MCF 10A (cell line): Measurements from ENCODE around the gene CCDC92B. TPM values are rescaled to one million over a fixed set of nuclear protein-coding genes. Genes with fewer than 3 reads are reported as not detected.

Source experiments
- BruUV-seq: library from RNA; stranded (reverse); fragments of 400-500 nt; replicated peaks from 2 replicates; lab custom pipeline; 2021; lab: Mats Ljungman, UMichigan
- CTCF ChIA-PET: fragments of 300-600 bp; sonication (Branson Sonifier 250); formaldehyde crosslinking; extraction: SDS; loops from one replicate; lab custom pipeline; 2021; ENCODE audit warnings: antibody characterized with exemption, inconsistent platforms; lab: Yijun Ruan, JAX
- POLR2A ChIA-PET: fragments of 300-600, 350-650 bp; sonication (Branson Sonifier 250); formaldehyde crosslinking; extraction: SDS; loops from one replicate; lab custom pipeline; 2020; ENCODE audit warnings: antibody characterized with exemption, inconsistent platforms; lab: Yijun Ruan, JAX
- DNase-seq: peaks from one replicate; pipeline ENCODE4 v3.0.0-alpha.2; 2018; ENCODE audit not compliant: unreplicated experiment
- H3K27ac Mint-ChIP-seq: one replicate; pipeline ENCODE4 v1.8.0; 2022; ENCODE audit warnings: mild to moderate bottlenecking, low read depth, mixed read lengths; ENCODE audit not compliant: unreplicated experiment
- H3K27me3 Mint-ChIP-seq: one replicate; pipeline ENCODE4 v1.8.0; 2022; ENCODE audit warnings: mixed read lengths; ENCODE audit not compliant: insufficient read depth, unreplicated experiment
- H3K36me3 Mint-ChIP-seq: one replicate; pipeline ENCODE4 v1.8.0; 2022; ENCODE audit warnings: mild to moderate bottlenecking, moderate library complexity, mixed read lengths; ENCODE audit not compliant: insufficient read depth, unreplicated experiment
- H3K4me1 Mint-ChIP-seq: one replicate; pipeline ENCODE4 v1.8.0; 2022; ENCODE audit warnings: mixed read lengths; ENCODE audit not compliant: insufficient read depth, unreplicated experiment
- H3K4me3 Mint-ChIP-seq: one replicate; pipeline ENCODE4 v1.8.0; 2022; ENCODE audit warnings: mild to moderate bottlenecking, moderate library complexity, mixed read lengths; ENCODE audit not compliant: unreplicated experiment
- H3K9me3 Mint-ChIP-seq: one replicate; pipeline ENCODE4 v1.8.0; 2022; ENCODE audit warnings: mixed read lengths; ENCODE audit not compliant: unreplicated experiment
- CTCF ChIP-seq: fragments of 200-600 bp; IDR thresholded peaks from one replicate; pipeline ENCODE4 v1.8.0; 2022; ENCODE audit warnings: antibody characterized with exemption, mild to moderate bottlenecking; ENCODE audit not compliant: unreplicated experiment
- intact Hi-C: fragments of 100-400 bp; cut with micrococcal nuclease; formaldehyde crosslinking; loops from 2 replicates; pipeline ENCODE4 v1.14.1; 2022
- total RNA-seq: library from RNA; stranded (reverse); gene quantifications from 2 replicates; pipeline ENCODE4 v1.2.3, GENCODE V29; 2022

CCDC92B gene
- total RNA-seq, 1 experiment from 2014 or later = not detected

- H3K9me3 Mint-ChIP-seq = no peaks in the 10 kb centered on the region
- H3K27ac Mint-ChIP-seq = peak overlapping the region; percentile 61
- intact Hi-C loops = no loop called here
- H3K4me1 Mint-ChIP-seq = peaks cover 29% of the 10 kb centered on the region
- POLR2A ChIA-PET = interaction anchor here (0.6 kb wide), 1 partner anchor 89 kb away, joined by 3 read pairs; no protein-coding TSS in a partner anchor
- CTCF ChIA-PET = interaction anchor here (0.7 to 1.7 kb wide), 3 partner anchors 10 to 323 kb away, joined by 3 to 5 read pairs (median 3); no protein-coding TSS in a partner anchor
- H3K36me3 Mint-ChIP-seq = peaks cover 29% of the 10 kb centered on the region
- H3K4me3 Mint-ChIP-seq = no peak overlapping the region
- no peak for TF ChIP-seq CTCF
- no TSS peak for BruUV-seq
- DNase-seq = no peak
- no peaks in the 10 kb centered on the region for H3K27me3 Mint-ChIP-seq
These were observed 43.3 kb downstream of the CCDC92B start for GRCh38 chr17:2705888-2706795.

- Mint-ChIP-seq H3K36me3 (peaks cover 37% of the 10 kb centered on the region), H3K27me3 (no peaks in the 10 kb centered on the region), H3K4me1 (peaks cover 26% of the 10 kb centered on the region), H3K4me3 (no peak overlapping the region), H3K27ac (peak overlapping the region; percentile 61), H3K9me3 (no peaks in the 10 kb centered on the region)
- CTCF ChIA-PET = interaction anchor here (0.7 to 0.9 kb wide), 2 partner anchors 216 to 323 kb away, joined by 3 read pairs; no protein-coding TSS in a partner anchor
- DNase-seq = no peak
- BruUV-seq = no TSS peak
- POLR2A ChIA-PET = no interaction called here
- intact Hi-C loops = no loop called here
- no peak for TF ChIP-seq CTCF
These were observed 44.2 kb downstream of the CCDC92B start for GRCh38 chr17:2705263-2705662.

- no TSS peak for BruUV-seq
- TF ChIP-seq CTCF = no peak
- Mint-ChIP-seq H3K9me3 (no peaks in the 10 kb centered on the region), H3K36me3 (peaks cover 38% of the 10 kb centered on the region), H3K4me3 (no peak overlapping the region), H3K4me1 (peaks cover 22% of the 10 kb centered on the region), H3K27me3 (no peaks in the 10 kb centered on the region), H3K27ac (no peak overlapping the region)
- intact Hi-C loops = no loop called here
- POLR2A ChIA-PET = no interaction called here
- CTCF ChIA-PET = no interaction called here
- DNase-seq = no peak
These were observed 44.6 kb downstream of the CCDC92B start for GRCh38 chr17:2704890-2705248.

- no peak overlapping the region for H3K27ac Mint-ChIP-seq
- BruUV-seq = no TSS peak
- POLR2A ChIA-PET = no interaction called here
- H3K27me3 Mint-ChIP-seq = no peaks in the 10 kb centered on the region
- no peak overlapping the region for H3K4me3 Mint-ChIP-seq
- CTCF ChIA-PET = no interaction called here
- intact Hi-C loops = no loop called here
- peaks cover 16% of the 10 kb centered on the region for H3K4me1 Mint-ChIP-seq
- TF ChIP-seq CTCF = no peak
- no peaks in the 10 kb centered on the region for H3K9me3 Mint-ChIP-seq
- no peak for DNase-seq
- H3K36me3 Mint-ChIP-seq = peaks cover 40% of the 10 kb centered on the region
These were observed 45.2 kb downstream of the CCDC92B start for GRCh38 chr17:2704031-2704889.
